Endodermal cell (in vitro differentiated cells): ENCODE results near the gene RIPK1. TPM values are rescaled to one million over a fixed set of nuclear protein-coding genes. Genes with fewer than 3 reads are reported as not detected.

ENCODE experiments used
- DNase-seq: peaks from one replicate; pipeline ENCODE4 v3.0.0-alpha.2; 2017
- H3K27ac ChIP-seq: 2 replicates; pipeline ENCODE4 v1.5.1; 2013; ENCODE audit warnings: mild to moderate bottlenecking, low read depth, low read length, moderate library complexity
- H3K27me3 ChIP-seq: 2 replicates; pipeline ENCODE4 v1.6.1; 2013; ENCODE audit warnings: mild to moderate bottlenecking, low read length, moderate library complexity; ENCODE audit not compliant: insufficient read depth, control insufficient read depth, poor library complexity, severe bottlenecking
- H3K36me3 ChIP-seq: 2 replicates; pipeline ENCODE4 v1.7.0; 2013; ENCODE audit warnings: mild to moderate bottlenecking, low read length, moderate library complexity; ENCODE audit not compliant: control insufficient read depth, insufficient read depth
- H3K4me1 ChIP-seq: one replicate; pipeline ENCODE4 v1.7.0; 2013; ENCODE audit warnings: low read length; ENCODE audit not compliant: control insufficient read depth, insufficient read depth
- H3K4me3 ChIP-seq: 2 replicates; pipeline ENCODE4 v1.5.1; 2013; ENCODE audit warnings: mild to moderate bottlenecking, low read length, moderate library complexity
- H3K9ac ChIP-seq: 2 replicates; pipeline ENCODE4 v1.6.1; 2013; ENCODE audit warnings: mild to moderate bottlenecking, low read length, moderate library complexity; ENCODE audit not compliant: poor library complexity, severe bottlenecking; ENCODE audit errors: extremely low read depth
- H3K9me3 ChIP-seq: 2 replicates; pipeline ENCODE4 v1.6.1; 2013; ENCODE audit warnings: mild to moderate bottlenecking, low read length, moderate library complexity; ENCODE audit not compliant: control insufficient read depth
- H3K27ac Mint-ChIP-seq: 2 replicates; pipeline ENCODE4 v1.8.0; 2020; ENCODE audit warnings: mixed read lengths
- H3K27me3 Mint-ChIP-seq: 2 replicates; pipeline ENCODE4 v1.8.0; 2021; ENCODE audit warnings: mild to moderate bottlenecking, mixed read lengths; ENCODE audit not compliant: insufficient read depth
- H3K36me3 Mint-ChIP-seq: 2 replicates; pipeline ENCODE4 v1.8.0; 2020; ENCODE audit warnings: low read depth, mixed read lengths
- H3K4me1 Mint-ChIP-seq: 2 replicates; pipeline ENCODE4 v1.8.0; 2020; ENCODE audit warnings: mixed read lengths
- H3K4me3 Mint-ChIP-seq: 2 replicates; pipeline ENCODE4 v1.8.0; 2020; ENCODE audit warnings: mild to moderate bottlenecking, moderate library complexity, mixed read lengths
- H3K9me3 Mint-ChIP-seq: 2 replicates; pipeline ENCODE4 v1.8.0; 2020; ENCODE audit warnings: mild to moderate bottlenecking, mixed read lengths
- WGBS, 2 experiments: methylation state at CpG; one replicate each; pipeline versions ENCODE4 v1.1.5 to v1.1.7; 2013; ENCODE audit warnings: missing lambda C conversion rate in 2 of 2, mixed read lengths in 1 of 2; ENCODE audit not compliant: insufficient coverage in 1 of 2, insufficient read length in 1 of 2; 5-methylcytosine and 5-hydroxymethylcytosine counted together
- total RNA-seq, 2 donors: library from RNA; stranded (reverse); fragmentation: NEBNext Ultra II Directional in 1 of 2; extraction: Animal tissue kit (Norgen Biotek cat#: 25700) in 1 of 2; gene quantifications; 2 replicates in 1 of 2; 3 replicates in 1 of 2; pipeline ENCODE4 v1.2.1, GENCODE V29; 2021
- TF ChIP-seq, protein P1 (sequence below): fragments of 200-600 bp; sonication (generic); conservative IDR thresholded peaks from 2 replicates; pipeline ENCODE4 v1.5.0; 2021; ENCODE audit warnings: antibody characterized with exemption, mild to moderate bottlenecking

The RIPK1 gene
- total RNA-seq, 2 donors from 2014 or later, result 10.2 to 18.7 TPM

DNA sequence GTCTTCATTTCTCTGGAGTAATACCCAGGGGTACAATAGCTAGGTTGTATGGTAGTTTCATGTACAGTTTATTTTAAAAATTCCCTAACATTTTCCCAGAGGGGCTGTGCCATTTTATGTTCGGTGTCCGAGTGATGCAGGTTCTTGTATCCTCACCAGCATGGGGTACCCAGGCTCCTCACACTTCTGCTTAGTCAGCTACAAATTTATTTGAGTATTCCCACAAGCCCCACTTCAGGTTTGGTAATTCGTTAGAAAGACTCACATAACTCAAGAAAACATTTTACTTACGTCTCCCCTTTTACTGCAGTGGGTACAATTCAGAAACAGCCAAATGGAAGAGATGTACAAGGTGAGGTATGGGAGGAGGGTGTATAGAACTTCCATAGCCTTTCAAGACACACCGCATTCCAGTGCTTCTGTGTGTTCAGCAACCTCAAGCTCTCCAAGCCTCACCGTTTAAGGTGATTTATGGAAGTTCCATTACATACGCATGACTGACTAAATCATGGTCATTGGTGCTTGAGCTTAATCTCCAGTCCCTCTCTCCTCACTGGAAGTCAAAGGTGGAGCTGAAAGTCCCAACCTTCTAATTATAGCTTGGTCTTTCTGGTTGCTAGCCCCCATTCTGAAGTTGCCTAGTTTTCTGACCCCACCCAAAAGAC lies 18.1 kb downstream of the RIPK1 start:
- Mint-ChIP-seq H3K9me3 (peaks cover 59% of the 10 kb centered on the region), H3K36me3 (peaks cover 89% of the 10 kb centered on the region), H3K27me3 (no peaks in the 10 kb centered on the region), H3K4me3 (no peak overlapping the region), H3K4me1 (no peaks in the 10 kb centered on the region), H3K27ac (no peak overlapping the region)
- no peak for DNase-seq
- whole genome bisulfite sequencing, 2 experiments, result 60 to 68% methylated on average over 5 to 7 of the region's 7 CpGs
- peaks cover 72% of the 10 kb centered on the region for H3K9me3 ChIP-seq
- H3K4me3 ChIP-seq, result no peak overlapping the region
- no peak overlapping the region for H3K9ac ChIP-seq
- H3K36me3 ChIP-seq, result peaks cover 88% of the 10 kb centered on the region
- H3K4me1 ChIP-seq, result no peaks in the 10 kb centered on the region
- TF ChIP-seq, protein P1, sequence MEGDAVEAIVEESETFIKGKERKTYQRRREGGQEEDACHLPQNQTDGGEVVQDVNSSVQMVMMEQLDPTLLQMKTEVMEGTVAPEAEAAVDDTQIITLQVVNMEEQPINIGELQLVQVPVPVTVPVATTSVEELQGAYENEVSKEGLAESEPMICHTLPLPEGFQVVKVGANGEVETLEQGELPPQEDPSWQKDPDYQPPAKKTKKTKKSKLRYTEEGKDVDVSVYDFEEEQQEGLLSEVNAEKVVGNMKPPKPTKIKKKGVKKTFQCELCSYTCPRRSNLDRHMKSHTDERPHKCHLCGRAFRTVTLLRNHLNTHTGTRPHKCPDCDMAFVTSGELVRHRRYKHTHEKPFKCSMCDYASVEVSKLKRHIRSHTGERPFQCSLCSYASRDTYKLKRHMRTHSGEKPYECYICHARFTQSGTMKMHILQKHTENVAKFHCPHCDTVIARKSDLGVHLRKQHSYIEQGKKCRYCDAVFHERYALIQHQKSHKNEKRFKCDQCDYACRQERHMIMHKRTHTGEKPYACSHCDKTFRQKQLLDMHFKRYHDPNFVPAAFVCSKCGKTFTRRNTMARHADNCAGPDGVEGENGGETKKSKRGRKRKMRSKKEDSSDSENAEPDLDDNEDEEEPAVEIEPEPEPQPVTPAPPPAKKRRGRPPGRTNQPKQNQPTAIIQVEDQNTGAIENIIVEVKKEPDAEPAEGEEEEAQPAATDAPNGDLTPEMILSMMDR, result no peak
- no peak overlapping the region for H3K27ac ChIP-seq
- no peaks in the 10 kb centered on the region for H3K27me3 ChIP-seq

DNA sequence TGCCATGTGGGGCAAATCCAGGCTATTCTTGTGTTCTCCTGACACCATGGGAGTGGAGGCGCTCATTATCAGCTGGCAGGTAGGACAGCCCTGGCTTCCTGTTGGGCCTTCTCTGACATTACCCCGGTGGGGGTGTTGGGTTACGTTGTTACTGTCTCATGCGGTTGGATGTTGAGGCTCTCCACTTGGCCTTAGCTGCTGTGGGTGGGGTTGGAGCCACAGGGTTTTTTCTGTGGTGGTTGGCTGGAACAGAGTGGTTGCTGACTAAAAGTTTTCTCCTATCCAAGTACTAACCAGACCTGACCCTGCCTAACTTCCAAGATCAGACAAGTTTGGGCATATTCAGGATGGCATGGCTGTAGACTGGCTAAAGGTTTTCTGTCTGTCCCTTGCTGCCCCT lies 20.2 kb downstream of the RIPK1 start:
- no peaks in the 10 kb centered on the region for H3K27me3 ChIP-seq
- Mint-ChIP-seq H3K27ac (no peak overlapping the region), H3K4me1 (no peaks in the 10 kb centered on the region), H3K9me3 (peaks cover 59% of the 10 kb centered on the region), H3K36me3 (peaks cover 72% of the 10 kb centered on the region), H3K27me3 (no peaks in the 10 kb centered on the region), H3K4me3 (no peak overlapping the region)
- H3K36me3 ChIP-seq, result peaks cover 70% of the 10 kb centered on the region
- 97 to 100% methylated on average over 2 to 4 of the region's 4 CpGs for WGBS, 2 experiments
- no peak overlapping the region for H3K9ac ChIP-seq
- DNase-seq, result no peak
- H3K27ac ChIP-seq, result no peak overlapping the region
- peaks cover 65% of the 10 kb centered on the region for H3K9me3 ChIP-seq
- no peaks in the 10 kb centered on the region for H3K4me1 ChIP-seq
- TF ChIP-seq, protein P1, result no peak
- H3K4me3 ChIP-seq, result no peak overlapping the region

- Histone ChIP-seq H3K9ac (no peak overlapping the region), H3K9me3 (peaks cover 66% of the 10 kb centered on the region), H3K27me3 (no peaks in the 10 kb centered on the region), H3K27ac (no peak overlapping the region), H3K4me3 (no peak overlapping the region), H3K4me1 (no peaks in the 10 kb centered on the region), H3K36me3 (peaks cover 66% of the 10 kb centered on the region)
- Mint-ChIP-seq H3K4me1 (no peaks in the 10 kb centered on the region), H3K27me3 (no peaks in the 10 kb centered on the region), H3K4me3 (no peak overlapping the region), H3K36me3 (peaks cover 68% of the 10 kb centered on the region), H3K27ac (no peak overlapping the region), H3K9me3 (peaks cover 60% of the 10 kb centered on the region)
- TF ChIP-seq, protein P1, result no peak
- no peak for DNase-seq
- 97 to 100% methylated on average over 4 of the region's 4 CpGs for WGBS, 2 experiments
Observed at GRCh38 chr6:3088968-3089367, 20.7 kb downstream of the RIPK1 start.
